Heart left ventricle (tissue), 13 donors: ENCODE data around the gene SLX4.

Experiments
- CTCF ChIP-seq, 12 donors: fragments of 200-600 bp; sonication (generic) in 4 of 12; IDR thresholded peaks; one replicate each; pipeline versions ENCODE4 v1.5.0 to v1.8.0; 2018 to 2022; ENCODE audit warnings: antibody characterized with exemption in 12 of 12, mild to moderate bottlenecking in 5 of 12
- POLR2A ChIP-seq, 2 donors: fragments of 450-650 bp; IDR thresholded peaks; one replicate each; pipeline ENCODE4 v1.6.1; 2017; ENCODE audit warnings: antibody characterized with exemption in 2 of 2, mild to moderate bottlenecking in 2 of 2, moderate library complexity in 2 of 2
- donor health status: ischemic (EF 13 %, LVEDD 7.1; RV severe dilation, severe dysfunction).
- donor health status: DM: no; HTN: yes; CAD: no.
- donor health status: DM: no; HTN: no; CAD: no.
- donor health status: ischemic (EF 25% LVEDD 6.9; RV normal size, moderate dysfunction).
- donor health status: ischemic (EF 25% LVEDD 5.7; RV mildly dilated, moderate dysfunction).
- donor health status: ischemic (EF 35%, LVEDD 5.7; RV mildly dilated, moderate dysfunction).
- donor health status: nonischemic (EF 11% LVEDD 7.7; RV severe dilation, severe dysfunction).
- donor health status: DM: yes; HTN: yes; CAD: no.
- donor health status: PGD.
- donor health status: ischemic (EF 29% LVEDD 5.4; RV normal size, mild dysfunction).
- donor health status: nonischemic (EF 23%, LVEDD 6.1; RV moderate dilation, normal function).

GRCh38 chr16:3643095-3643730 is 31.8 kb upstream of the SLX4 start:
- TF ChIP-seq CTCF (IDR thresholded peaks at IDR 0.05): no peak
- no peak for TF ChIP-seq POLR2A (IDR thresholded peaks at IDR 0.05)
